A549 (cell line): ENCODE measurements around the gene SMG9. TPM values are rescaled to one million over a fixed set of nuclear protein-coding genes. Genes with fewer than 3 reads are reported as not detected.

Experiments used
- ATOH8 ChIP-seq: fragments of 250-450 bp; sonication (Bioruptor Pico); IDR thresholded peaks from 2 replicates; pipeline ENCODE4 v1.5.0; 2020; ENCODE audit warnings: low read depth, mild to moderate bottlenecking, moderate library complexity
- BHLHE40 ChIP-seq: IDR thresholded peaks from 2 replicates; pipeline ENCODE4 v1.6.1; 2012; ENCODE audit warnings: low read depth, low read length, inconsistent platforms
- CHD2 ChIP-seq: fragments of 150-350 bp; IDR thresholded peaks from 2 replicates; pipeline ENCODE4 v1.6.1; 2014; ENCODE audit warnings: low read length; ENCODE audit not compliant: partially characterized antibody
- CHD4 ChIP-seq: fragments of 200-600 bp; sonication (generic); IDR thresholded peaks from 2 replicates; pipeline ENCODE4 v1.6.1; 2016; ENCODE audit warnings: antibody characterized with exemption, mild to moderate bottlenecking, borderline replicate concordance
- E2F6 ChIP-seq: IDR thresholded peaks from 2 replicates; pipeline ENCODE4 v1.6.1; 2012; ENCODE audit warnings: low read depth, borderline replicate concordance
- EHF ChIP-seq: fragments of 250-450 bp; sonication (Bioruptor Pico); IDR thresholded peaks from 2 replicates; pipeline ENCODE4 v1.5.0; 2020; ENCODE audit warnings: mild to moderate bottlenecking
- ESRRA ChIP-seq: fragments of 150-350 bp; IDR thresholded peaks from 2 replicates; pipeline ENCODE4 v1.6.1; 2014; ENCODE audit warnings: mild to moderate bottlenecking, low read length, borderline replicate concordance
- GATA3 ChIP-seq: IDR thresholded peaks from 2 replicates; pipeline ENCODE4 v1.6.1; 2012; ENCODE audit warnings: borderline replicate concordance
- HDAC2 ChIP-seq: fragments of 200-600 bp; sonication (generic); IDR thresholded peaks from 2 replicates; pipeline ENCODE4 v1.6.1; 2016
- HES2 ChIP-seq: fragments of >200 bp; sonication (Bioruptor Twin); formaldehyde crosslinking; IDR thresholded peaks from 2 replicates; pipeline ENCODE4 v1.6.1; 2016
- HMGXB4 ChIP-seq: fragments of 250-450 bp; sonication (Bioruptor Pico); IDR thresholded peaks from 2 replicates; pipeline ENCODE4 v1.5.0; 2021; ENCODE audit warnings: mild to moderate bottlenecking, moderate library complexity, borderline replicate concordance
- HOXB13 ChIP-seq: fragments of 250-450 bp; sonication (Bioruptor Pico); IDR thresholded peaks from 2 replicates; pipeline ENCODE4 v1.5.0; 2020; ENCODE audit warnings: low read depth, mild to moderate bottlenecking, moderate library complexity
- HOXB5 ChIP-seq: fragments of 250-450 bp; sonication (Bioruptor Pico); IDR thresholded peaks from 2 replicates; pipeline ENCODE4 v1.5.0; 2020; ENCODE audit warnings: mild to moderate bottlenecking, moderate library complexity
- MAZ ChIP-seq: fragments of 150-350 bp; IDR thresholded peaks from 2 replicates; pipeline ENCODE4 v1.6.1; 2014; ENCODE audit warnings: antibody characterized with exemption, low read depth, low read length, borderline replicate concordance
- NPAS2 ChIP-seq: fragments of 250-450 bp; sonication (Bioruptor Pico); IDR thresholded peaks from 2 replicates; pipeline ENCODE4 v1.8.0; 2022; ENCODE audit warnings: mild to moderate bottlenecking, moderate library complexity, borderline replicate concordance
- NR3C1 ChIP-seq: fragments of >200 bp; sonication (Bioruptor Twin); formaldehyde crosslinking; IDR thresholded peaks from 3 replicates; pipeline ENCODE4 v1.6.1; 2017
- PBX3 ChIP-seq: IDR thresholded peaks from 2 replicates; pipeline ENCODE4 v1.6.1; 2012
- PHF8 ChIP-seq: fragments of 200-600 bp; sonication (generic); IDR thresholded peaks from 2 replicates; pipeline ENCODE4 v1.6.1; 2016; ENCODE audit warnings: low read depth, mild to moderate bottlenecking, antibody characterized with exemption, moderate library complexity, borderline replicate concordance
- POLR2A ChIP-seq: IDR thresholded peaks from 2 replicates; pipeline ENCODE4 v1.6.1; 2012; ENCODE audit warnings: mild to moderate bottlenecking, low read length
- RAD21 ChIP-seq, 2 experiments: fragments of >200 bp in 1 of 2; sonication (Bioruptor Twin) in 1 of 2; formaldehyde crosslinking in 1 of 2; IDR thresholded peaks in 1 of 2; conservative IDR thresholded peaks in 1 of 2; 2 replicates in 1 of 2; 3 replicates in 1 of 2; pipeline ENCODE4 v1.6.1; 2012 to 2018; ENCODE audit warnings: inconsistent platforms in 1 of 2
- RARB ChIP-seq: fragments of 250-450 bp; sonication (Bioruptor Pico); IDR thresholded peaks from 2 replicates; pipeline ENCODE4 v1.8.0; 2021; ENCODE audit warnings: mild to moderate bottlenecking, moderate library complexity
- REST ChIP-seq: fragments of 200-600 bp; sonication (generic); IDR thresholded peaks from 2 replicates; pipeline ENCODE4 v1.6.1; 2016; ENCODE audit warnings: antibody characterized with exemption, mild to moderate bottlenecking, moderate library complexity
- SMC3 ChIP-seq: fragments of >200 bp; sonication (Bioruptor Twin); formaldehyde crosslinking; IDR thresholded peaks from 3 replicates; pipeline ENCODE4 v1.6.1; 2018; ENCODE audit warnings: inconsistent platforms
- TFCP2L1 ChIP-seq: fragments of 250-450 bp; sonication (Bioruptor Pico); IDR thresholded peaks from 2 replicates; pipeline ENCODE4 v1.5.0; 2021; ENCODE audit warnings: mild to moderate bottlenecking
- polyA plus RNA-seq, 4 experiments: library from polyadenylated mRNA; depleted of rRNA in 3 of 4; stranded (reverse); fragments of >200 nt; fragmentation: RNase III in 1 of 4; extraction: RNeasy Plus Mini Kit Qiagen cat#74134 plus additional on column Dnase treatment in 1 of 4; gene quantifications; 2 replicates in 3 of 4; 3 replicates in 1 of 4; pipeline ENCODE4 v1.2.3, GENCODE V29; 2011 to 2017

Gene SMG9
- polyA plus RNA-seq, 2 of the 4 experiments (the other 2 are of a cell fraction): 14.2 to 44.2 TPM

GRCh38 chr19:43754503-43755255 is at the start of gene SMG9 (continued):
- TF ChIP-seq REST: peak; percentile 50
- no peak for TF ChIP-seq HMGXB4
- no peak; the same call in none of the 2 replicates for TF ChIP-seq E2F6
- TF ChIP-seq PHF8: peak; percentile 91
- peak; percentile 61 for TF ChIP-seq POLR2A
- no peak for TF ChIP-seq HOXB5 (CRISPR knock-in tag)
- TF ChIP-seq NR3C1: no peak
- TF ChIP-seq CHD4: no peak
- no peak for TF ChIP-seq NPAS2 (CRISPR knock-in tag)
- no peak for TF ChIP-seq EHF (CRISPR knock-in tag)
- no peak for TF ChIP-seq HOXB13 (CRISPR knock-in tag)
- TF ChIP-seq ATOH8 (CRISPR knock-in tag): no peak
- no peak for TF ChIP-seq HES2
- TF ChIP-seq BHLHE40: peak; percentile 33; the same call in 1 of the 2 replicates
- no peak for TF ChIP-seq TFCP2L1 (CRISPR knock-in tag)
- no peak for TF ChIP-seq PBX3
- TF ChIP-seq SMC3: no peak
- no peak for TF ChIP-seq RARB (CRISPR knock-in tag)
- no peak for TF ChIP-seq MAZ
- TF ChIP-seq GATA3: peak; percentile 15; the same call in 1 of the 2 replicates
- no peak for TF ChIP-seq HDAC2
- no peak for TF ChIP-seq ESRRA
- TF ChIP-seq RAD21 (conservative IDR thresholded peaks at IDR 0.05 in 1 of 2, IDR thresholded peaks at IDR 0.05 in 1 of 2): no peak; a peak in 1 of 5 replicates
- TF ChIP-seq CHD2: peak; percentile 76
